ENCODE measurements around the gene MGAT4D.
"Not testable (repeated sequence)": the region's sequence is repeated elsewhere in the genome, so short reads cannot be mapped to it uniquely, and the experiment has no call there.

The MGAT4D gene

GRCh38 chr4:140497747-140498636, at the start of gene MGAT4D:
Gene MGAT4D (minus strand): TSS chr4:140498293. CDS start chr4:140498222, 71 bp downstream.
- DNase-seq (ENCODE audit: low read depth in 2 of 2) = no peak

DNA sequence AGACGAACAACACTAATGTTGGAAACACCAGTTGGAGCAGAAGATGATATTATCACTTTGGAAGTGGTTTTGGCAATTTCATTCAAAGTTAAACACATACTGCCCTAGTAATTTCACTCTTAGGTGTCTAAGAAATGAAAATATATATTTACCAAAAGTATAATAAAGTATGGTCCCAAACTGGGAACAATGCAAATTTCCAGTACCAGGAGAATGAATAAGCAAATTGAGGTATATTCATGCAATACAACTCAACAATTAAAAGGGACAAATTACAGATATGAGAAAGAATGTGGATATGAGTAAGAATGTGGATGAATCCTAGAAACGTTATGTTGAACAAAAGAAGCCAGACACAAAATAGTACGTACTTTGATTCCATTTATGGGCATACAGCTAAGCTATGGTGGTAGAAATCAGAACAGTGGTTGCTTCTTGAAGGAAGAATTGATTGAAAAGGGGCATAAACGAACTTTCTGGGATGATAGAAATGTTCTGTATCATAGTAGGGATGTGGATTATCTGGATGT, 35.9 kb upstream of the MGAT4D start:
- no peak for DNase-seq (ENCODE audit: low read depth in 2 of 2)

DNA sequence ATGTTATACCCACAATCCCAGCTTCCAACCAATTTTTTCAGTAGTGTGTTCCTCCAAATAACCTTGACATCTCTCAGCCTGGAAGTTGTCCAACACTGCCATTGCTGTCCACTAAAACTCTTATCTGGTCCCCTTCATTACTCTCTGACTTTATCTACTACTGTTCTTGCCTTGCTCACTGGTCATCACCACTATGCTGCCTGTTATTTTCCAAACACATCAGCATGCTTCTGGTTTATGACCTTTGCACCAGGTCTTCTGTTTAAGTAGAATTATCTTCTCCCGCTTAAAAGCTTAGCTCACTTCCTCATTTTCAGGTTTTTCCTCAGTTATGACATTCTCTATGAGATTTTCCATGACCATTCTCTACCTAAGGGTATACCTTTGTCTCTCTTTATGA, 31.3 kb upstream of the MGAT4D start:
- DNase-seq (ENCODE audit: low read depth in 2 of 2) = no peak

DNA sequence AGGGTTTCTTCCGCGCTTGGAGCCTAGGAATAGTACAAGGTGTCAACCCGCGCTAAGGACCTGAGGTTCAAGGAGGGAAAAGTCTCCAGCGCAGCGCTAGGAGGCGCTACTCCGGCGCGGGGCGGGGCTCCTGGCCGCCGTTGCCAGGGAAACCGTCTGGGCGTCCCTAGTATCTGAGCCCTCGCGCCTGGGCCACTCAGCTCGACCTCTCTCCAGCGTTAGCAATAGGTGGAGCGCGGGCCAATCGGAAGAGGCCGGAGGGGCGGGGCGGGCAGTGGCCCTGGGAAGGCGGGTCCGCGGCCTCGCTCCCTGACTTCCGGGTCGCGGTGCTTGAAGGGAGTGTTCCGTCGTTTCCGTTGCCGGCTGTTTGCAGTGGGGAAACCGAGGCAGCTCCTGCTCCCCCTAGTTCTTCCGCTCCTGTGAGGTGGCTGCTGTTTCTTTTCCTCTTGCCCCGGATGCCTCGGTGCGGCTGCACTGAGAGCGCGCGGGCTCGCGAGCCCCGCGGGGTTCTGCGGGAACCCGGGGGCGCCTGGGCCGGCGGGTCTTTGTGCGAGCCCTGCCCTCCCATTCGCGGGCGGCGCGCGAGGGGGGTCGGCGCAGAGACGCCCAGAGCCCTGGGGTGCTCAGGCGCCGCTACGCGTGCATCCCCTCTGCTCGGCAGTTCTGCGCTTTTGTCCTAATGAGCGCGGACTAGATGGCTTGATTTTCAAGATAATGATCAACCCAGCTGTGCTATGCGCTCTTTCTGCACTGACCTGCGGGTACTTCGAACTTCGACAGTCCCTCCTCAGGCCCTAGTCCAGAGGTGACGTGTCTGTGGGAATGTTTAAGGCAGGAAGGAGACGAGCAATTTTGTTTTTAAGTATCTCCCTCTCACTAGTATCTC, 26.0 kb upstream of the MGAT4D start, which contains the start of gene ELMOD2:
ELMOD2 (plus strand) TSS at position 312 of the 886 bp plus-strand sequence. CDS start 1,261 bp downstream, outside the sequence.
- peak; percentile 94 to 97 for DNase-seq (ENCODE audit: low read depth in 2 of 2)

DNA sequence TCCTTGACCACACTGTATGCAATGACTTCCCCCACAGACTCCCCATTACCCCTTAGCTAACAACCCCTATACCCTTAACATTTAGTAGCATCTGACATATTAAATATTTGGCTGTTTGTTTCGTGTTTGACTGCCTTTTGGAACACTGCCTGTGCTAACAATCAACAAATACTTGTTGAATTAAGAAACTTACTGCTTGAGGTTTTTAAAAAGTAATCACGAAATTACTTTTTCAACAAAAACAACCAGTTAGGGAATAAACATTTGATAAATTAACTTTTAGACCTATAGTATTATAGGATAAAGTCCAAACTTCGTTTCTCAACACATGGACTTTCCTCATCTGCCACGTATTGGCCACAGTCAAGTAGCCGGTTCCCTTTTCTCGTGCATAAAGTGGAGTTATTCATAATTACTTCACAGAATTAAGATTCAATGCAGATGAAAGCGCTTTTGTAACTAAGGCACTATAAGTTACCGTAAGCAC, 25.3 kb upstream of the MGAT4D start:
- no peak for DNase-seq (ENCODE audit: low read depth in 2 of 2)

GRCh38 chr4:140515423-140515822, 17.3 kb upstream of the MGAT4D start:
- no peak for DNase-seq (ENCODE audit: low read depth in 2 of 2)

DNA sequence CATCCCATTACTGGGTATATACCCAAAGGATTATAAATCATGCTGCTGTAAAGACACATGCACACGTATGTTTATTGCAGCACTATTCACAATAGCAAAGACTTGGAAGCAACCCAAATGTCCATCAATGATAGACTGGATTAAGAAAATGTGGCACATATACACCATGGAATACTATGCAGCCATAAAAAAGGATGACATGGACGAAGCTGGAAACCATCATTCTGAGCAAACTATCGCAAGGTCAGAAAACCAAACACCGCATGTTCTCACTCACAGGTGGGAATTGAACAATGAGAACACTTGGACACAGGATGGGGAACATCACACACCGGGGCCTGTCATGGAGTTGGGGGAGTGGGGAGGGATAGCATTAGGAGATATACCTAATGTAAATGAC, 15.7 kb upstream of the MGAT4D start:
- DNase-seq (ENCODE audit: low read depth in 2 of 2) = not testable (repeated sequence)

DNA sequence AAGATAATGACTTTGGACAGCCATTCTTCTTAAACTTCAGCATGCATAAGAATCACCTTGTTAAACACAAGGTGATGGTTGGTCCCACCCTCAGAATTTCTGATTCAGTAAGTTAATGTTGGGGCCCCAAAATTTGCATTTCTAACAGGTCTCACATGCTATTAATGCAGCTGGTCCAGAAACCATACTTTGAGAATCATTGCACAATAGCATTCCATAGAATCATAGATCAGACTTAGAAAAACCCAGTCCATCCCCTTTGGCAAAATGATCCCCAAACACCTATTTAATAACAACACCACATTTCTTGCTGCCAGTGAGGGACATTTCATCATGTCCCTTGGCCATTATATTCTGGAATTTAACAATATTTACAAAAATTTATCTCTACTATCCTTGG, 6.2 kb upstream of the MGAT4D start:
- DNase-seq (ENCODE audit: low read depth in 2 of 2) = no peak

GRCh38 chr4:140499391-140499790, 1.3 kb upstream of the MGAT4D start:
- no peak for DNase-seq (ENCODE audit: low read depth in 2 of 2)

DNA sequence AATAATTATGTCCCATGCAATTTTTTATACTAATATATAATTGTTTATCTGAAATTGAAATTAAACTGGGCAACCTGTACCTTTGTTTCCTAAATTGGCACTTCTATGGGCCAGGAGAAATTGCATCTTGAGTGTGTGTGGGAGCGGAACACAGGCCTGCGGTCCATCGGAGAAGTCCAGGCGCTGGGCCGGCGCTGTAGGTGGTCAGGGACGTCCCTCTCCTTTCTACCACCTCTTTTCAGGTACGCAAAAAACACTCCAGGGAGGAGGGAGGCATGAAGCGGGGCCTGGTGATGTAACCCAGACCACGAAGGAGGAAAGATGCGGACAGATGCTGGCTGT, 717 bp downstream of the MGAT4D start:
- DNase-seq (ENCODE audit: low read depth in 2 of 2) = no peak

GRCh38 chr4:140485939-140486338, 12.2 kb downstream of the MGAT4D start:
- no peak for DNase-seq (ENCODE audit: low read depth in 2 of 2)

GRCh38 chr4:140483445-140483844, 14.6 kb downstream of the MGAT4D start:
- no peak for DNase-seq (ENCODE audit: low read depth in 2 of 2)

DNA sequence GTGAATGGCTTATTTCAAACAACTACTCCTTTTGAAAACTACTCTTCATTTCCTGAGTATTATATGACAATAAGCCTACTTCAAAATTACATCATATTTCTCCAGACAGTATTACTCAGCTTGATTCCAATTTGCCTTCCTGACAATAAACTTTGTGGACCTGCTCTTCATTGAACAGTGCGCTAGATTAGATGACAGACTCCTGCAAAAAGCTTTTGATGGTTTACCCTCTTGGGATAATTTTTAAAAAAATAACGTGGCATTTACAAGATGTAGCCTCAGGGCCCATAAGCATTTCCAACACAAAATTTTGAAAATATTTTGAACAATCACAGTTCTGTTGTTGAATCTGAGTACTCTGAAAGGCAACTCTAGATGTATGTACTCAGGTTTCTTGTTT, 25.9 kb downstream of the MGAT4D start:
- DNase-seq (ENCODE audit: low read depth in 2 of 2) = no peak

GRCh38 chr4:140469791-140470733, 28.0 kb downstream of the MGAT4D start:
- DNase-seq (ENCODE audit: low read depth in 2 of 2) = no peak

GRCh38 chr4:140466146-140466545, 31.9 kb downstream of the MGAT4D start:
- DNase-seq (ENCODE audit: low read depth in 2 of 2) = no peak

DNA sequence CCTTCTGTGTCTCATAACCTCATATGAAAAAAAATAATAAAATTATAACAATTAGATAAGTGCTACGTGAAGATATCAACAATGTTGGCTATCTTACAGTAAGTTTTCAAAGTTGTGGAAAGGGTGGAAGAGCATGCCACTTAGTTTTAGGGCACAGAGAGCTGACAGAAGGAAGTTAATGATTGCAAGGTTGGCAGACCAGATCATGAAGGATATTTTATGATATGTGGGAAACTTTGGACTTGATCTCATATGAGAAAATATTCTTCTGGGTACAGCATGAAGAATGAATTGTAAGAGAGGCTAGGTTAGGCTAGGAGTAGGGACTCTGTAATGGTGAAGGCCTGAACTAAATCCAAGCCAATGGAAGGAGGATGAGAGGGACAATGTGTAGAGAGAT, 34.5 kb downstream of the MGAT4D start:
- no peak for DNase-seq (ENCODE audit: low read depth in 2 of 2)

DNA sequence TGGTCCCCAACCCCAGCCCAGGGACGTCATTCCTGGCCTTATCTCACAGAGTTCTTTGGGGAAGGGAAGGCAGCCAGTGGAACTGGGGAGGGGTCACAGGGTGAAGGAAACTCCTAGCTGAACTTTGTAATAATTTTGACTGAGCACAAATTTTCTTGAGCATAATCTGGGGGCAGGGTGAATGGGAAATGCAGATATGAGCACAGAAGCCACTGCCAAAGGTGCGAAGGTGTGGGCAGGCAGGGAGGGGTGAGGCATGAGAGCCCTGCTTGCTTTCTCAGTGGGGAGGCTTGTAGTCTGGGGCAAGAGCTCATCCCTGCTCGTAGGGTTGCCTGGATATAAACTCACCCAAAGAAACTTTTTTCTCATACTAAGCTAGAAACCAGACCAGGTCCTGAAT, 34.9 kb downstream of the MGAT4D start:
- no peak for DNase-seq (ENCODE audit: low read depth in 2 of 2)

DNA sequence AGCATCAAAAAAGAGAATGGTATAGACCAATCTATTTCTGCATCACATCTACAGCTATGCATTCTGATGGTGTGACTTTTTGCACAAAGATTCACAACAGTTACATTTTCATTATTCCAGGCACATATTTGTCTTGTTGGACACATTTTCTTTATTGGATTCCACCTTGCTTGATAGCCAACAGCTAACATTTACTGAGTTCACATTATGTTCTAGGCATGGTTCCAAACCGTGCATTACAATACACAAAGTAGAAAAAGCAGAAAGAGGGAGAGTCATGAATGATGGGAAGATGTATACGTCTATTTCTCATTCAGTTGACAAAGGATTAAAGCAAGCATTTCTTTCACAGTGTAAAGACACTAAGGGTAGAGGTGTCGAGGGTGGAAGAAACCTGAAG, 47.7 kb downstream of the MGAT4D start:
- DNase-seq (ENCODE audit: low read depth in 2 of 2) = no peak

- DNase-seq (ENCODE audit: low read depth in 2 of 2) = no peak
Measured at GRCh38 chr4:140448830-140449229, 49.3 kb downstream of the MGAT4D start.

- no peak for DNase-seq (ENCODE audit: low read depth in 2 of 2)
Measured at GRCh38 chr4:140448162-140448561, 49.9 kb downstream of the MGAT4D start.

- DNase-seq (ENCODE audit: low read depth in 2 of 2) = not testable (repeated sequence)
Measured at GRCh38 chr4:140444347-140444746, 53.7 kb downstream of the MGAT4D start.
